Peyer's patch (tissue), 4 donors: ENCODE data around the gene R3HDM2.

ENCODE experiments used
- POLR2A ChIP-seq, 2 donors: fragments of 450-650 bp; IDR thresholded peaks; one replicate each; pipeline ENCODE4 v1.5.1; 2017; ENCODE audit warnings: antibody characterized with exemption in 2 of 2, mild to moderate bottlenecking in 2 of 2, moderate library complexity in 2 of 2
- TF ChIP-seq, protein P1 (sequence below), 6 experiments: fragments of 450-650 bp in 4 of 6; fragments of 200-600 bp in 2 of 6; sonication (generic) in 1 of 6; IDR thresholded peaks; one replicate each; pipeline ENCODE4 v1.5.1; 2017 to 2019; ENCODE audit warnings: antibody characterized with exemption in 6 of 6, mild to moderate bottlenecking in 3 of 6, moderate library complexity in 1 of 6

DNA sequence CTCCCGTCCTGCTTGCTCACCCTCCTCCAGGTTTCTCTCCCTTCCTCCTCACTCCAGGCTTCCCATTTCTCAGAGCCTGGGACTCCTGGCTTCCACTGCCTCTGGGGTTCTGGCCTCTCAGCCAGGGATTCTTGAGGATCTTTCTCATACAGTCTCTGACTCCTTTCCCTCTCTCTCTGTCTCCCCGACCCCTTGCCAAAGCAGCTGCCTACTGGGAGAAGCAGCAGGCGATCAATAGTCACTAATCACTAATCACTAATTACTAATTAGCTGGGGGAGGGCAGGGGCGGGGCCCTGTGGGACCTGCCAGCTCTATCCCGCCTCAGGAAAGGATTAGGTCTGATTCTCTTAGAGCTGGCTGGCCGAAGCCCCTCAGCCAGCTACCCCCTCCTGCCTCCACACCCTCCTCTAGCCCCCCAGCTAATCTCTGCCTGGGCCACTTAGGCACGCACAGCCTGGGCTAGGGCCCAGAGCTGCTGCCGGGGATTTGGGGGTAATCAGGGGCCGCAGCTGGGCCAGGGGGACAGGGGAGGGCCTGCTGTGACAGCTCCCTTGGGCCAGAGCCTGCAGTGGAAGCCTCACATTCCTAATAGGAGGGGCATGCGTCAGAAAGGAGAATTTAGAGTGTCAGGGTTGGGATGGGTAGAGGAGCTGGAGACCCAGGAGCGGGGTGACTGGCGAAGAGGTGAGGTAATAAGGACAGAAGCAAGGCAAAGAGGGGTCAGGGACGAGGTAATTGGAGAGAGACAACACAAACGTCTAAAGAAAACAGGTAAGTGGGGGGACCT is 211.4 kb downstream of the R3HDM2 start:
- no peak for TF ChIP-seq POLR2A (IDR thresholded peaks at IDR 0.05)
- TF ChIP-seq, protein P1, sequence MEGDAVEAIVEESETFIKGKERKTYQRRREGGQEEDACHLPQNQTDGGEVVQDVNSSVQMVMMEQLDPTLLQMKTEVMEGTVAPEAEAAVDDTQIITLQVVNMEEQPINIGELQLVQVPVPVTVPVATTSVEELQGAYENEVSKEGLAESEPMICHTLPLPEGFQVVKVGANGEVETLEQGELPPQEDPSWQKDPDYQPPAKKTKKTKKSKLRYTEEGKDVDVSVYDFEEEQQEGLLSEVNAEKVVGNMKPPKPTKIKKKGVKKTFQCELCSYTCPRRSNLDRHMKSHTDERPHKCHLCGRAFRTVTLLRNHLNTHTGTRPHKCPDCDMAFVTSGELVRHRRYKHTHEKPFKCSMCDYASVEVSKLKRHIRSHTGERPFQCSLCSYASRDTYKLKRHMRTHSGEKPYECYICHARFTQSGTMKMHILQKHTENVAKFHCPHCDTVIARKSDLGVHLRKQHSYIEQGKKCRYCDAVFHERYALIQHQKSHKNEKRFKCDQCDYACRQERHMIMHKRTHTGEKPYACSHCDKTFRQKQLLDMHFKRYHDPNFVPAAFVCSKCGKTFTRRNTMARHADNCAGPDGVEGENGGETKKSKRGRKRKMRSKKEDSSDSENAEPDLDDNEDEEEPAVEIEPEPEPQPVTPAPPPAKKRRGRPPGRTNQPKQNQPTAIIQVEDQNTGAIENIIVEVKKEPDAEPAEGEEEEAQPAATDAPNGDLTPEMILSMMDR (IDR thresholded peaks at IDR 0.05), result no peak
